Activated CD4-positive, alpha-beta T cell treated with anti-CD3 and anti-CD28 coated beads for 4 hours (primary cell): Measurements from ENCODE around the gene FAM32A.

ENCODE experiments used
- DNase-seq, 2 donors: peaks; one replicate each; pipeline ENCODE4 v3.0.0-alpha.2; 2020

Gene FAM32A

DNA sequence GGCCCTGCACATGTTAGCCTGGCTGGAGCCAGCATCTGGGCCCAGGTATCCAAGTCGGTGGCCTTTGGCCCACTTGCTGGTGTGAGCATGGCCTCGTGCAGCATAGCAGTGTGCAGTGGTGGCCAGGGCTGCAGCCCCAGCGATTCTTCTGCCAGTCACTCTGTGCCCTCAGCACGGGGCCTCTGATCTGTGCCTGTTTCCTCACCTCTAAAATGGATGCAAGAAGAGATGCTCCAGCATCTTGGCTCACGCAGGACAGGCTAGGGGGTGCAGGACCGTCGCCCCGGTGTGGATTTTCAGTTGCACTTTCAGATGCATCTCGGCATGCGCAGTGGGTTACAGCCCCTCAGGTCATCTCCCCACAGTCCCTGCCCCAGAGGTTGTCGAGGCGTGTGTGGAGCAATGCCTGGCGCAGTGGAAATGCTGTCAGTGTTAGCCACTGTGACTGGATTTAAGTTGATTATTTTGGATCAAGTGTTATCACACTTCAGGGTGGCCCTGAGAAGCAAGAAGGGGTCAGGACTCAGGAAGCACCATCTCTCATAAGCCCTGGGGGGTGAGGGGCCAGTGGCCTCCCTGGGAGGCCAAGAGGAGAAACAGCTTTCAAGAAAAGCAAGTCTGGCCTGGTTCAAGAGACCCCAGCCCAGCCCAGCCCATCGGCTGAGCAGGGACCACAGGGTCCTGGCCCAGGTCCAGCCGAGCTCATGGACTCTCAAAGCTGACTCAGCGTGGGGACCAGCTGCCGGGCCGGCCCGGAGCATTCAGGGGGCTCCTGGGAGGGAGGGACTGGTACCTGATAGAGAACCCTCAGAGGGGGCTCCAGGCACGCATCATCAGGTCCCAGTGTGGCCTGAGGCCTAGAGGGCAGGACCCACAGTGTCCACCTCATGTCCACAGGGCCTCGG, 40.3 kb downstream of the FAM32A start:
- DNase-seq, result no peak

GRCh38 chr19:16226184-16226591, 41.0 kb downstream of the FAM32A start:
- DNase-seq, result no peak

- DNase-seq, result no peak
Measured at GRCh38 chr19:16226878-16227836, 41.9 kb downstream of the FAM32A start.

- DNase-seq, result no peak
Measured at GRCh38 chr19:16227837-16228636, 42.8 kb downstream of the FAM32A start.

GRCh38 chr19:16228637-16229321, 43.6 kb downstream of the FAM32A start:
- DNase-seq, result no peak

DNA sequence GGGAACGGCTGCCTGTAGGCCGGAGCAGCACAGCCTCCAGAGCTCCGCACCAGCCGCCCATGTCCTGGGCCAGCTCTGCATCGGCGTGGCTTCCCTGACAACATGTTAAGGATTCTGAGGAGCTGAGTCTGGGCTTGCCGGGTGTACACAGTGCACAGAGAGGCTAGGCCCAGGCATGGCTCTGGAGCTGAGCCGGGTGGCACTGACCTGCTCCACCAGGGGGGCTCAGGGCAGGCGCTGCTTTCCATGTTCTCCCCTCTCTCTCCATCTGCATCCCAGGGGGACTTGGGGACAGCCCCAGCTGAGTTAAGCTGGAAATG, 44.1 kb downstream of the FAM32A start:
- DNase-seq, result no peak

DNA sequence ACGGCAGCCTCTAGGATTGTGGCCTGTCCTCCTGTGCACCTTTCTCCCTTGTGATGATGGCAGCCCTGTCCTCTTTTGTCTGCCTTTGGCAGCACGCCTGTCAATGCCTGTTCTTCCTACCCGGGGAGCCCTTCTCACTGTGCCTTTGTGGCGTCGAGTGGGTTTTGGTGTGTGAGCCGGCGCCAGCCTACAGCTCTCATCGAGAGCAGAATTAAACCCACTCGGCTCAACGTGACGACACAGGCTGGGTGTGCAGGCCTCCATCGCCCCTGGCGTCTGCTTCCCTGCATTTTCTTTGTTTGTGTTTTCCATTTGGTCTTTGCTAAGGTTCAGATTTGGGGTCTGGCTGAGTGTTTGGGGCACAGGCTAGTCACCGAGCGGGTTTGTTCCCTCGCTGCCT, 46.9 kb downstream of the FAM32A start:
- no peak for DNase-seq

DNA sequence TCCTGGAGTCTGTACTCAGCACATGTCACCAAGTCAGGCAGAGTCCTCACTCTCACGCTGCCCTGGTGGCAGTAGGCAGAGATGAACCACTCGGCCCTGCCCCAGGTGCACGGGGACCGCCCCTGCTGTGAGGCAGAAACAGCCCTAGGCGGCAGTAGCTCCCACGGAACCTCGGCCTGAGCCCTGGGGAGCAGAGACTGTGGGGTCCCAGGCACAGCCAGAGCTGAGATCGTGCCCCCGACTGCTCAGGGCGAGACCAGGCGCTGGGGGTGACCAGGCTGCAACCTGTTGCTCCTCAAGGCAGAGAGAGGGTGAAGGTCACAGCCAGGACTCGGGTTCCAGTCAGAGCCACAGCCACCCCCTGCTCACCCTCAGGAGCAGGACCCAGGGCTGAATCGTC, 47.4 kb downstream of the FAM32A start:
- DNase-seq, result no peak

GRCh38 chr19:16233081-16233776, 48.0 kb downstream of the FAM32A start:
- no peak for DNase-seq

DNA sequence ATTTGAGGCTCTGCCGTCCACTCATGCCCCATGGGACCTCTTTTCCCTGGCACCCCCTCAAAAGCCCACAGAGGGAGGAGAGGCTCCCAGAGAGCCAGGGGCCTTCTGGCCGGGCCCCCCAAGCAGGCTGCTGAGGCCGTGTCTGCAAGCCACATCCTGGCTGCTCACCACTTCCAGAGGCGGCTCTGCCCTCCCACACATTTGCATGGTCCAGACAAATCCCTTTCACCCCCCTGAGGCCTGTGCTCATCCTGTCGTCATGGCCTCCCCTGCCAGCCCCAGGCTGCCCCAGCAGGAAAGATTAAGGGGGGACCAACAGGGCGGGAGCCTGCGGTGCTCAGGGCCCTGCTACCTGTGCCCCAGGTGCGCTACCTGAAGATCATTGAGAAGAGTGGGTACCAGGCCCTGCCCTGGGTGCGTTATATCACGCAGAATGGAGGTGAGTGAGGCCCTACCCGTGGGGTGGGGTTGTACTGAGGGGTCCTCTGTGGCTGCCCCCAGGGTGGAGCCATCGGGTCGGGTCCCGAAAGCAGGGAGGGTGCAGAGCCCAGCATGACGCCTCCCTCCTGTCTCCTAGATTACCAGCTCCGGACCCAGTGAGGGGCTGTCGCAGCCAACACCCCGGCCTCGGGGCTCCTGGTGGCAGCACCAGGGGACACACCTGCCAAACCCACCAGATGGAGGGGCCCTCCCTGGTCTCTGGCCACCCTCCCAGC, 48.8 kb downstream of the FAM32A start:
- no peak for DNase-seq

DNA sequence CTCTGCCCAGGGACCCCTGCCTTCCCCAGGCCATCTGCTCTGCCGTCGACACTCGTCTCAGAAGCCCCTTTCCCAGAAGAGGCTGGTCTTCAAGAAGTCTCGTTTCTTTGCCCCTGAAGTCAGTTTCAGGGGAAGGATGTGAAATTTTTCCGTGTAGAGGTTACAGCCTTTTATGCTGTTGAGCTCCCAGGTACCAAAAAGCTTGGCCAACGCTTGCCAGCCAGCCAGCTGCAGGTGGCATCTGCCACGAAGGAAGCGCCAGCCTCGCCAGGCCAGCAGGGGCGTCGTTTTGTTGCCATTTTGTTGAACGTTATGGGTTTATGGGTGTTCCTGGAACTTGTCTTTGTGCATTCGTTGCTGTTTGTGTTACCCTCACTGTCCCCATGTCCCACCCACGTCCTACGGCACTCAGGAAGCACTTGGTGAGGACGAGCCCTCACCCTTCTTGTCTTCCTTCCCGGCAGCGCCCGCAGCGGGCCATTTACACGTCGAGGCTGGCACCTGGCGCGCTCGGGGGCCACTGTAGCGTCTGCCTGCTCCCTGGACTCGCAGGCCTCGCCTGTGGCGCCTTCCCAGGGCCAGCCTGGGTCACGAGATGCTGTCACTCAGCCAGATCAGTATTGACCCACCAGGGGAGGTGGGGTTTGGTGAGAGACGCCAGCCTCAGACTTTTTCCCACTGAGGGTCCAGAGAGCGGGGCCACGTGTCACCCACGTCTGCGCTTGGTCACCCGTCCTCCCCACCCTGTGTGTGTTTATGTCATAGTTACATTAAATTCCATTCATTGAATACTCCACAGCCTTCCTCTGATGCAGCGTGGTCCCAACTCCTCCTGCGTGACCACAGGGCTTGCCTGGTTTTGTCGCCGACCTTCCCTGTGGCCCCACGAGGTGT, 49.6 kb downstream of the FAM32A start:
- DNase-seq, result no peak

DNA sequence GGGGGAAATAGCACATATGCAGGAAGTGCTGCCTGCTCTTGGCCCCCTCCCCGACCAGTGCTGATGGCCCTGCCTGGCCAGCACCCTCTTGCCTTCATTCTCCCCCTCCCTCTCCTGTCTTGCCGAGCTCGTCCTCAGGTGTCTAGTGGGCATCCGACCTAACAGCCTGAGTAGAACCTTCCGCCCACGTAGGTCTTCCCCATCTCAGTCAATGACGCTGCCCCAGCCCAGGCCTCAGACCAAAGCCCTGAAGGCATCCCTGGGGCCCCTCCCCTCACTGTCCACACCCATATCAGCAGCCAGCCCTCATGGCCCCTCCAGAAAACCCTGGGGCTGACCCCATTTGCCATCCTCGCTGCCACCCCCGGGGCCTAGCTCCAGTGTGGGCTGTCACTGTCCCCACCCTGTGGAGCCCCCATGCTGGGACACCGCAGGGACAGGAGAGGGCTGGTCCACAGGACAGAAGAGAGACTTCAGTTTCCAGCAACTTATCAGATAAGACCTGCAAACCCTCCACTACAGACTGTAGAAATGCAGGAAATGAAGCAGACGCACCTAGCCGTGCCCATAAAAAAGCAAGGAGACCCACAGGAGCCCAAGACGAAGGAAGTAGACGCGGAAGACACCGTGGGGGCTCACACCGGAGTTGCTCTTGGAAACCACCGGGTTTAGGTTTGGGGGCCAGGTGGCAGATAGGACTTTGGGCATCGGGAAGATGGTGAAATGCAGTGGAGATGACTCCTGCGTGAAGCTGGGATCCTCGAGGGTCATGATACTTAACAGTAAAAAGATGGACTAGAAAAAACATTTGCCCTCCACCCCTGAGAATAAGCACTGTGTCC, 50.8 kb downstream of the FAM32A start:
- no peak for DNase-seq
